ENCODE measurements around the gene CD99. TPM values are rescaled to one million over a fixed set of nuclear protein-coding genes. Genes with fewer than 3 reads are reported as not detected.
"Not testable (repeated sequence)": the region's sequence is repeated elsewhere in the genome, so short reads cannot be mapped to it uniquely, and the experiment has no call there.

The CD99 gene
- total RNA-seq, 2 donors from 2014 or later, result 64.1 to 158 TPM

DNA sequence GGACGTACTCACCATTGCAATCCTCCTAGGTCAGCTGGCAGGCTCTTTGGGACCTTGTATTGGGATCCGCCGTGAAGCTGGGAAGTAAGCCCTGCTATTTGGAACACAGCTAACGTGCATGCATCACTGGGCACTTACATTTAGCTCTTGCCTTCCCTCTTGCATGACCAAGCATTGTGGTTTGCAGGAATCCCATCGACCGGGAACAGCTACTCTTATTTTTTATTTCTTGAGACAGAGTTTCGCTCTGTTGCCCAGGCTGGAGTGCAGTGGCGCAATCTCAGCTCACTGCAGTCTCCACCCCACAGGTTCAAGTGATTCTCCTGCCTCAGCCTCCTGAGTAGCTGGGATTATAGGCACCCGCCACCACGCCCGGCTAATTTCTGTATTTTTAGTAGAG, 36.2 kb downstream of the CD99 start:
- H3K9me3 Mint-ChIP-seq; H3K27ac Mint-ChIP-seq; DNase-seq (ENCODE audit: low spot score in 2 of 2); ATAC-seq: not testable (repeated sequence)
- peaks cover 24 to 54% of the 10 kb centered on the region in 2 donors for H3K36me3 Mint-ChIP-seq

DNA sequence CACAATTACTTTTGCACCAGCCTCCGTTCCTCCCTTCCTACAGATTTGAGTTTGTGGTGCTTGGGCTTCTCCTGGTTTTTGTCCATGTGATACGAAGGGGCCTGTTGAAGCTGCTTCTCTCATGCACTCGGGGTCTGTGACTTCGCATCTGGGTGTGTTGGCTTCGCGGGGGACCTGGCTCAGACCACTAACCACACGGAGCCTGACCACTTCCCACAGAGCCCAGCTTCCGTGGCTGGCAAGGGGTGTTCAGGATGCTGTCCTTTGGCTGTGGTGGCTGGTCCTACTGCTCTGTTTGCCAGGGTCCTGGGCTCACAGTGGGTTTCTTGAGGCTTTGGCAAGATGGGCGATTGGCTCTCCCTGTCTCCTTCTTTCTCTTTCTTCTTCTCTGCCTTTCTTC, 41.0 kb downstream of the CD99 start:
- peak overlapping the region; percentile 77 to 85 for H3K27ac Mint-ChIP-seq

DNA sequence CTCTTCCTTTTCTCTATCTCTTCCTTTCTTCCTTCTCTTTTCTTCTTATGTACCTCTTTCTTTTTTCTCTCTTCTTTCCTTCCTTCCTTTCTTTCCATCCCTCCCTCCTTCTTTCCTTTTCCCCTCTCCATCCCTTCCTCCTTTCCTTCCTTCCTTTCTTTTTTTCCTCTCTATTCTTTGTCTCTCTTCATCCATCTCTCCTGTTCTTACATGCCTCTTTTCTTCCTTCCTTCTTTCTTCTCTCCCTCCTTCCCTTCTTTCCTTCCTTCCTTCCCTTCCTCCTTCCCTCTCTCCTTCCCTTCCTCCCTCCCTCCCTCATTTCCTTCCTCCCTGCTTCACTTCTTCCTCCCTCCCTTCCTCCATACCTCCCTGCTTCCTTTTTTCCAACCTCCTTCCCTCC, 41.6 kb downstream of the CD99 start:
- H3K27ac Mint-ChIP-seq, result peak overlapping the region in 1 of 2 donors; percentile 85

More for the DNA sequence above, 41.0 kb downstream of the CD99 start:
- ATAC-seq, result no peak
- Mint-ChIP-seq H3K36me3 (peaks cover 27 to 48% of the 10 kb centered on the region in 2 donors), H3K9me3 (peaks cover 0 to 4% of the 10 kb centered on the region in 2 donors)
- no peak for DNase-seq (ENCODE audit: low spot score in 2 of 2)

DNA sequence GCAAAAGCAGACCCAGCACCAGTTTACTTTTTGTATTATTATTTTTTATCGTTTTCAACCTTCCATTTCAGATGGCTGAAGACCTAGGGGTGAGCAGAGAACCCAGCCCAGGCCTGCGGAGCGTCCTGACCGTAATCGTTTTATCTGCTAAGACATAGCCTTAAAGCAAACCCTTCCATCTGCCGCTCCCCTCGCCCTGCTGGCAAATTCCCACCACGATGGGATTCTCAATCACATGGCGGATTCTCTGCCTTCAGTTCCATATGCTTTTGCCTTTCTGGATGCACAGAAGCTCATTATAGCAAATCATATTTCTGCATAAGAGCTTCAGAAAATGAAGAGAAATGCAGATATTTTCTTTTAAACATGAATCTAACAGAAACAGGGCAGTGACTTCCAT, 42.2 kb downstream of the CD99 start:
- Mint-ChIP-seq H3K9me3 (peaks cover 0 to 4% of the 10 kb centered on the region in 2 donors), H3K27ac (peak overlapping the region in 1 of 2 donors; percentile 85), H3K36me3 (peaks cover 26 to 46% of the 10 kb centered on the region in 2 donors)
- ATAC-seq (no peak), DNase-seq (ENCODE audit: low spot score in 2 of 2) (no peak)

More for the DNA sequence above, 41.6 kb downstream of the CD99 start:
- ATAC-seq, result no peak
- H3K9me3 Mint-ChIP-seq, result peaks cover 0 to 4% of the 10 kb centered on the region in 2 donors
- DNase-seq (ENCODE audit: low spot score in 2 of 2), result no peak
- H3K36me3 Mint-ChIP-seq, result peaks cover 27 to 46% of the 10 kb centered on the region in 2 donors

DNA sequence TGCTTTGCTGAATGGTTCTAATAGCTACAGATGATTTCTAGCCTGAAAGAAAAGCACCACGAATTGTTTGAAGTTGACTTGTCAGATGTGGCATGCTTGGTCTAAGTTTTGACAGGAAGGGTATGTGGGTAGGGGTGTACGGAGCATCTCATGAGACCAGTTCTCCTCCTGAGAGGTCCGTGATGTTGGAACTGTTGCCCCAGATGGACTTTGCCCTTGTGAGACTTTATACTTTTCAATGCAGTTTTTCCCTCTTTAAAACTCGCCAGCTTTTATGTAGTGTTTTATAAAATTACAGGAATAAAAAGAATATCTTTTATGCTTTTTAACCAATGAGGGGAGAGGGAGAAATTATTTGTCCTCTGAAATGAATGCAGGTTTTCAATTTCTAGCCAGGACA, 44.2 kb downstream of the CD99 start:
- Mint-ChIP-seq H3K36me3 (peaks cover 17 to 40% of the 10 kb centered on the region in 2 donors), H3K9me3 (no peaks in the 10 kb centered on the region), H3K27ac (no peak overlapping the region)
- ATAC-seq (no peak), DNase-seq (ENCODE audit: low spot score in 2 of 2) (no peak)

DNA sequence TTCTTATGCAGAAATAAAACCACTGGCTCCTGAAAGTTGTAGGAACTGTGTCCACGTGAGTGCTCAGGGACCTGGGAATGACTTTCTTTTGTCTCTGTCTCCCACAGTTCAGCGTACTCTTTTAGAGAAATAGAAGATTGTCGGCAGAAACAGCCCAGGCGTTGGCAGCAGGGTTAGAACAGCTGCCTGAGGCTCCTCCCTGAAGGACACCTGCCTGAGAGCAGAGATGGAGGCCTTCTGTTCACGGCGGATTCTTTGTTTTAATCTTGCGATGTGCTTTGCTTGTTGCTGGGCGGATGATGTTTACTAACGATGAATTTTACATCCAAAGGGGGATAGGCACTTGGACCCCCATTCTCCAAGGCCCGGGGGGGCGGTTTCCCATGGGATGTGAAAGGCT, 49.6 kb downstream of the CD99 start:
- H3K36me3 Mint-ChIP-seq, result peaks cover 14 to 24% of the 10 kb centered on the region in 2 donors
- no peak for ATAC-seq
- peak overlapping the region in 1 of 2 donors; percentile 60 for H3K27ac Mint-ChIP-seq
- no peaks in the 10 kb centered on the region for H3K9me3 Mint-ChIP-seq
- DNase-seq (ENCODE audit: low spot score in 2 of 2), result no peak

DNA sequence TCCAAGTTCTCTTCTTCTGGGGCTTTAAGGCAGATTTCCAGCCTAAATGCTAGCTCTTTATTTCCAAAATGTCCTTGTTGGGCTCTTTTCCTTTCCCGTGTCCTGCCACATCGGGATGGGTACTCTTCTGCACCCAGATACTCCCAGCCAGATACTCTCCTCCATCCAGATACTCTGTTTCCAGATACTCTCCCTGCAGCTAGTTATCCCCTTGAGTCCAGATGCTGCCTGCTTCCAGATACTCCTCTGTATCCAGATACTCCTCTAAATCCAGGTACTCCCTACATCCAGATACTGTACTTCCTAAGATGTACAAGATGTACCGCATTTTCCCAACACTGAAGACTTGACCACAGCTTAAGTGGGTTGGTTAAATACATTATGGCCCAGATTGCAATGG, 50.3 kb downstream of the CD99 start:
- Mint-ChIP-seq H3K36me3 (peaks cover 14 to 22% of the 10 kb centered on the region in 2 donors), H3K27ac (no peak overlapping the region), H3K9me3 (no peaks in the 10 kb centered on the region)
- ATAC-seq (no peak), DNase-seq (ENCODE audit: low spot score in 2 of 2) (no peak)

DNA sequence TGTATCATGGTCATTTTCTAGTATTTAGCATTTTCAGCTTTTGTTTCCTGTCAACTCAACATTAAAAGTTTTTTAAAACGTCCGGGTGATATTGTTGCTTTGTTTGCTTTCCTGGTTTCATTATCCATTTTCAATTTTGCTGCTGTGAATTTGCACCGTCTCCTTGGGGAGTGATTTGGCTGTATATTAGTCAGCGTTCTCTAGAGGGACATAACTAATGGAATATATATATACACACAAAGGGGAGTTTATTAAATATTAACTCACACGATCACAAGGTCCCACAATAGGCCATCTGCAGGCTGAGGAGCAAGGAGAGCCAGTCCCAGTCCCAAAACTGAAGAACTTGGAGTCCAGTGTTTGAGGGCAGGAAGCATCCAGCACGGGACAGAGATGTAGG, 55.2 kb downstream of the CD99 start:
- H3K27ac Mint-ChIP-seq; DNase-seq (ENCODE audit: low spot score in 2 of 2); H3K9me3 Mint-ChIP-seq; ATAC-seq; H3K36me3 Mint-ChIP-seq: not testable (repeated sequence)

DNA sequence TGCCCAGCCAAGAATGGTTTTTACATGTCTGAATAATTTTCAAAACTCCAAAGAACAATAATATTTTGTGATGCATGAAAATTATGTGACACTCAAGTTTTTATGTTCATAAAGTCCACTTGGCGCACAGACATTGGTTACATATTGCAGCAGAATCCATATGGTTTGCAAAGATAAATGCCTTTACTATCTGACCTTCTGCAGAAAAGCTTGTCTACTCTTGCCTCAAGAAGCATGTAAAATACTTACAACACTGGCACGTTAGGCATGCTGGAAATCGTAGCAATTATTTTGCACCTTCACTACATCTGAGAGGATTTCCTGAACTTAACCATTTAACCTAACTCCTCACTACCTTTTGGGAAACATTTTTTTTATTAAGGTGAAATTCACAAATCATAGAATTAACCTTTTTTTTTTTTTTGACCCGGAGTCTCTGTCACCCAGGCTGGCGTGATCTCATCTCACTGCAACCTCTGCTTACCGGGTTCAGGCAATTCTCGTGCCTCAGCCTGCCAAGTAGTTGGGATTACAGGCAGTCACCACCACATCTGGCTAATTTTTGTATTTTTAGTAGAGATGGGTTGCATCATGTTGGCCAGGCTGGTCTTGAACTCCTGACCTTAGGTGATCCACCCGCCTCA, 57.2 kb downstream of the CD99 start:
- ATAC-seq, result no peak
- Mint-ChIP-seq H3K9me3 (no peaks in the 10 kb centered on the region), H3K36me3 (no peaks in the 10 kb centered on the region), H3K27ac (peak overlapping the region in 1 of 2 donors; percentile 29)
- no peak for DNase-seq (ENCODE audit: low spot score in 2 of 2)

DNA sequence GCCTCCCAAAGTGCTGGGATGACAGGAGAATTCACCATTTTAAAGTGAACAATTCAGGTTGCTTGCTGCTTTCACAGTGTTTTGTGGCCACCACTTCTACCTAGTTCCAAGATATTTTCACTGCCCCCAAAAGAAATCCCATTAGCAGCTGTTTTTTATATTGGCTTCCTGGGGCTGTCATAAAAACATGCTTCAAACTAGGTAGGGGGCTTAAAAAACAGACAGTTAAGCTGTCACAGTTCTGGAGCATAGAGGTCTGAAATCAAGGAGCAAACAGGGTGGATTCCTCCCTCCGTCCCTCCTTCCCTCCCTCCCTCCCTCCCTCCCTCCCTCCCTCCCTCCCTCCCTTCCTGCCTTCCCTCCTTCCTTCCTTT, 57.7 kb downstream of the CD99 start:
- ATAC-seq (no peak), DNase-seq (ENCODE audit: low spot score in 2 of 2) (no peak)
- Mint-ChIP-seq H3K27ac (peak overlapping the region in 1 of 2 donors; percentile 29), H3K36me3 (no peaks in the 10 kb centered on the region), H3K9me3 (no peaks in the 10 kb centered on the region)

DNA sequence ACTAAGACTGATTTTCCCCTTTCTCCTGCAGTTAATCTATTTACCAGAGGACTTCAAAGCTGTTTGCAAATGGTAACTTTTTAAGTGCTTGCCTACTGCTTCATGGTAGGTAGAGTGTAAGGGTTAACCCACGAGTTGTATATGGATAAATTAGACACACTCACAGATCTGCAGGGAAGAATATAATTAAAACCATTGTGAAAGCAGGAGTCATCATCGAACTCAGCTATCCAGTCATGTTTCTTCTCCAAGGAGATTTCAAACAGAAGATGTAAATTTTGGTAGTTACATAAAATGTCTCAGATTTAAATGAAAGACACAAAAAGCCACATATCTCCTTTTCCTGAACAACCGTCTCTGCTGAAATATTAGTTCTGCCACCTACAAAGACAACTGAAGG, 60.2 kb downstream of the CD99 start:
- no peaks in the 10 kb centered on the region for H3K36me3 Mint-ChIP-seq
- ATAC-seq (no peak), DNase-seq (ENCODE audit: low spot score in 2 of 2) (no peak)
- no peak overlapping the region for H3K27ac Mint-ChIP-seq
- H3K9me3 Mint-ChIP-seq, result no peaks in the 10 kb centered on the region

DNA sequence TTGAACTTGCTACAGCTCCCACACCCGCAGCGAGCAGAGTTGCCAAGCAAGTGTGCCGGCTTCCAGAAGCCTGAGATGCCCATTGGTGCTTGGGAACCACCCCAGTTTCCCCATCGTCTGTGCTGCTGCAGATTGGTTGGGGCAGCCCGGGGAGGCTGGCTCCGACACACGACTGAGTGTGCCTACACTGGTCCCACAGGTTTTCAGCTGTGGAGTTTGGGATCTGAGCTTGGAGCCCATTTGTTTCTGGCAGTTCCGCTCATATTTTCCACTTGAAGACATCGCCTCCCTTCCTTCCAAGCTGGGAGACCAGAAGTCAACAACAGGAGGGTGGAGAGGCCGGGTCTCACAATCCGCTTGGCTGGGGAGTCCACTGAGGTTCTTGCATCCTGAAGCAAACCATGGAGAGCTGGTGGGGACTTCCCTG, 60.8 kb downstream of the CD99 start, which contains the start of gene XG:
Gene XG, plus strand, starts transcription at position 167 of the 427 bp plus-strand sequence. Its CDS starts 235 bp downstream, at position 402.
- H3K27ac Mint-ChIP-seq; DNase-seq (ENCODE audit: low spot score in 2 of 2); H3K9me3 Mint-ChIP-seq; H3K36me3 Mint-ChIP-seq: not testable (repeated sequence)
- peak in 1 of 2 donors; percentile 34 for ATAC-seq

DNA sequence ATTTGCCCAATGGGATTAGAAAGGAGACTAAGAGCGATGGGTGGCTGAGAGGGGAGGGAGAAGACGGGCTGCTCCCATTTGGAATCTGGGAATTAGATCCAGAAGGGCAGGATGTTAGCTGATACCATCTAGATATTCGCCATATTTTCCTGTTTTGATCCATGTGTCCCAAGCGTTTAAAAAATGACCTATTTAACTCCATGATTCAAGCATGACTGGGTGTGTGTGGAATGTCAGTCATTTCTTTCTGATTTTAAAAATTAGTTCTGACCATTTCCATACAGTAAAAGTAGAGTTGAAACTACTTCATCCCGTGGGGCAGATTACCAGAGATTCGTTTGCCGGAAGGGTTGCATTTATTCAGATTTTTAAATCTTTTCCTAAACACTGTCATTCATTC, 61.3 kb downstream of the CD99 start:
- not testable (repeated sequence) for H3K9me3 Mint-ChIP-seq; H3K27ac Mint-ChIP-seq; H3K36me3 Mint-ChIP-seq; ATAC-seq; DNase-seq (ENCODE audit: low spot score in 2 of 2)

DNA sequence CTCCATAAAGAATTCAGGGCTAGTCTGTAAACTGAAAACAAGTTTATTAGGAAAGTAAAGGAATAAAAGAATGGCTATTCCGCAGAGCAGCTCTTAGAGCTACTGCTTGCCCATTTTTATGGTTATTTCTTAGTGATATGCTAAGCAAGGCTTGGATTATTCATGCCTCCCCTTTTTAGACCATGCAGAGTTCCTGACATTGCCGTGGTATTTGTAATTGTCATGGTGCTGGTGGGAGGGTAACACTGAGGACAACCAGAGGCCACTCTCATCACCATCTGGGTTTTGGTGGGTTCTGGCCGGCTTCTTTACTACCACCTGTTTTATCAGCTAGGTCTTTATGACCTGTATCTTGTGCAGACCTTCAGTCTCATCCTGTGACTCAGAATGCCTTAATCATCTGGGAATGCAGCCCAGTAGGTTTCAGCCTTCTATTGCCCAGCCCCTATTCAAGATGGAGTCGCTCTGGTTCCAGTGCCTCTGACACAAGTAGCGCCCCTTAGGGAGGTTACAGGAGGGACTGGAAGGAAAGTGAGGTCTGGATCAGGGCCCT, 64.1 kb downstream of the CD99 start:
- ATAC-seq; H3K27ac Mint-ChIP-seq; H3K36me3 Mint-ChIP-seq; DNase-seq (ENCODE audit: low spot score in 2 of 2); H3K9me3 Mint-ChIP-seq: not testable (repeated sequence)

DNA sequence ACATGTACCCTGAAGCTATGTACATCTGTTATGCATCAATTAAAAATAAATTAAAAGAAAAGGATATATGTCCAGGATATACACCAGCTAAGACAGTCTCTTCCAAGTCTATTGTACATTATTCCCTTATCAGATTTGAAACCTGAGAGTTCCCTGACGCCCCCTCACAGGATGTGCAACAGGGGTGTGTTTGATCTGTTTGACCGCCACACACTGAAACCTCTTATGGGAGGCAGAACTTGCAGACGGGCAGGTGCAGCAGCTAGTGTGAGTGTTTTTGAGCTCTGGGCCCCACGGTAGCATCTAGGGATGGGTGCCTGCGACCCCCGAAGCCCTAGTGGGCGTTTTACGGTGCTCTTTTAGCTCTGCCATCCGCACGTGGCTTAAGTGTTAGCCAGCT, 65.5 kb downstream of the CD99 start:
- no peaks in the 10 kb centered on the region for H3K36me3 Mint-ChIP-seq
- DNase-seq (ENCODE audit: low spot score in 2 of 2) (no peak), ATAC-seq (no peak)
- H3K27ac Mint-ChIP-seq, result no peak overlapping the region
- H3K9me3 Mint-ChIP-seq, result no peaks in the 10 kb centered on the region

DNA sequence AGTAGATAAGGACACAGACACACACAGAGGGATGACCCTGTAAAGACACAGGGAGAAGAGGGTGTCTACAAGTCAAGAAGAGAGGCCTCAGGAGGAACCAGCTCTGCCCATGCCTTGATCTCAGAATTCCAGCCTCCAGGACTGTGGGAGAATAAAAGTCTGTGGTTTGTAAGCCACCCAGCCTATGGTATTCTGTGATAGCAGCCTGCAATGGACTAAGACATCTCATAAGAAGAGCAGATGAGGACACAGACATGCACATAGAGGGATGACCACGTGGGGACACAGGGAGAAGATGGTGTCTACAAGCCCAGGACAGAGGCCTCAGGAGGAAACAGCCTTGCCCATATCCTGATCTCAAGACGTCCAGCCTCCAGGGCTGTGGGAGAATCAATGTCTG, 70.2 kb downstream of the CD99 start:
- Mint-ChIP-seq H3K36me3 (no peaks in the 10 kb centered on the region), H3K9me3 (no peaks in the 10 kb centered on the region), H3K27ac (no peak overlapping the region)
- DNase-seq (ENCODE audit: low spot score in 2 of 2) (no peak), ATAC-seq (no peak)

DNA sequence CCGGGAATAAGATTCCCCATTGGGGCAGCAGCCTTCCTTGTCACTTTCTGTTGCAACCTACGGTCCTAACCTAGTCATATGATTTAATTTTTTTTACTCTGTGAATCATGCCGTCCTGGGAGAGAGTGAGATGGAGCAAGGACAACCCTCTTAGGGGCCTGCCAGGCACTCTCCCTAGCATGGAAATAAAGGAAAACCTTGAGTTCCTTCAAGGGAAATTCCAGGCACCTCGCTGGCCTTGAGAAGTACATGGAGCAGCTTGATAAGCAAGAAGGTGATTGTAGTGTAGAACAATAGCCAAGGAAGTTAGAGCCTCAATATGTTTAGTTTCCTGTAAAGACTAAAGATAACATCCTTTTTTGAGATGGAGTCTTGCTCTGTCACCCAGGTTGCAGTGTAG, 71.6 kb downstream of the CD99 start:
- H3K36me3 Mint-ChIP-seq; H3K27ac Mint-ChIP-seq; ATAC-seq; H3K9me3 Mint-ChIP-seq; DNase-seq (ENCODE audit: low spot score in 2 of 2): not testable (repeated sequence)
